Germinal center (tissue), 1 donor: Measurements from ENCODE around the gene NPTN.
"Not testable (repeated sequence)": the region's sequence is repeated elsewhere in the genome, so short reads cannot be mapped to it uniquely, and the experiment has no call there.

Experiments used
- DNase-seq: peaks from one replicate; pipeline ENCODE4 v3.0.0; 2012; ENCODE audit warnings: mixed read lengths, low spot score

NPTN gene

GRCh38 chr15:73570355-73571032, 62.7 kb downstream of the NPTN start:
- DNase-seq, result no peak

GRCh38 chr15:73569361-73569760, 63.8 kb downstream of the NPTN start:
- DNase-seq, result no peak

GRCh38 chr15:73568564-73569280, 64.5 kb downstream of the NPTN start:
- no peak for DNase-seq

- no peak for DNase-seq
These were observed 66.2 kb downstream of the NPTN start for GRCh38 chr15:73567020-73567419.

- no peak for DNase-seq
These were observed 68.9 kb downstream of the NPTN start for GRCh38 chr15:73564255-73564654.

GRCh38 chr15:73560501-73561117, 72.6 kb downstream of the NPTN start:
- DNase-seq, result peak; percentile 12

GRCh38 chr15:73558529-73558928, 74.7 kb downstream of the NPTN start:
- no peak for DNase-seq

- DNase-seq, result no peak
These were observed 78.1 kb downstream of the NPTN start for GRCh38 chr15:73555080-73555479.

GRCh38 chr15:73550190-73550589, 83.0 kb downstream of the NPTN start:
- no peak for DNase-seq

- DNase-seq, result not testable (repeated sequence)
These were observed 84.3 kb downstream of the NPTN start for GRCh38 chr15:73548925-73549324.

- DNase-seq, result no peak
These were observed 91.7 kb downstream of the NPTN start for GRCh38 chr15:73541479-73541878.

GRCh38 chr15:73540161-73540560, 93.0 kb downstream of the NPTN start:
- no peak for DNase-seq

GRCh38 chr15:73539212-73540128, 93.7 kb downstream of the NPTN start:
- no peak for DNase-seq

GRCh38 chr15:73538563-73539211, 94.5 kb downstream of the NPTN start:
- DNase-seq, result no peak

GRCh38 chr15:73538123-73538522, 95.1 kb downstream of the NPTN start:
- no peak for DNase-seq

- no peak for DNase-seq
These were observed 102.5 kb downstream of the NPTN start for GRCh38 chr15:73530649-73531048.

- DNase-seq, result no peak
These were observed 105.6 kb downstream of the NPTN start for GRCh38 chr15:73527598-73527997.

GRCh38 chr15:73524919-73525318, 108.3 kb downstream of the NPTN start:
- DNase-seq, result no peak

GRCh38 chr15:73522011-73522410, 111.2 kb downstream of the NPTN start:
- DNase-seq, result no peak

GRCh38 chr15:73518876-73519733, 114.1 kb downstream of the NPTN start:
- no peak for DNase-seq
